IMR-90 (cell line): ENCODE data around the gene ENOX1. TPM values are rescaled to one million over a fixed set of nuclear protein-coding genes. Genes with fewer than 3 reads are reported as not detected.

ENCODE experiments used
- ATAC-seq: fragments of 200-7000 bp; cut with Tn5 transposase; 2 replicates; pipeline ENCODE4 v1.9.1; 2020; ENCODE audit warnings: low read depth, mild to moderate bottlenecking, moderate library complexity
- BruUV-seq: library from RNA; stranded (reverse); fragments of 400-500 nt; replicated peaks from 2 replicates; lab custom pipeline; 2021; lab: Mats Ljungman, UMichigan
- CTCF ChIA-PET: fragments of 300-600 bp; formaldehyde crosslinking; extraction: SDS; loops from one replicate; lab custom pipeline; 2021; ENCODE audit warnings: antibody characterized with exemption; lab: Yijun Ruan, JAX
- POLR2A ChIA-PET: fragments of 300-600 bp; sonication (Branson Sonifier 250); formaldehyde crosslinking; loops from one replicate; lab custom pipeline; 2022; ENCODE audit warnings: antibody characterized with exemption; ENCODE audit not compliant: unreplicated experiment; lab: Charles Lee
- DNase-seq: peaks from one replicate; pipeline ENCODE4 v3.0.0; 2013
- H2AFZ ChIP-seq: replicated peaks from 2 replicates; pipeline ENCODE3; 2013; ENCODE audit warnings: low read length, mild to moderate bottlenecking; ENCODE audit not compliant: poor library complexity
- H2AK5ac ChIP-seq: 2 replicates; pipeline ENCODE4 v1.6.1; 2013; ENCODE audit warnings: low read depth, low read length, inconsistent platforms
- H2AK9ac ChIP-seq: replicated peaks from 2 replicates; pipeline ENCODE3; 2013; ENCODE audit warnings: mild to moderate bottlenecking, low read depth, low read length, moderate library complexity; ENCODE audit not compliant: poor library complexity
- H2BK120ac ChIP-seq: 2 replicates; pipeline ENCODE4 v1.6.1; 2013; ENCODE audit warnings: low read depth, low read length, inconsistent platforms
- H2BK15ac ChIP-seq: 3 replicates; pipeline ENCODE4 v1.6.1; 2013; ENCODE audit warnings: low read depth, low read length, inconsistent platforms
- H2BK20ac ChIP-seq: 2 replicates; pipeline ENCODE4 v1.6.1; 2013; ENCODE audit warnings: low read depth, mild to moderate bottlenecking, inconsistent platforms, low read length, moderate library complexity
- H2BK5ac ChIP-seq: 2 replicates; pipeline ENCODE4 v1.6.1; 2013; ENCODE audit warnings: mild to moderate bottlenecking, low read depth, low read length, inconsistent platforms; ENCODE audit not compliant: poor library complexity, severe bottlenecking
- H3K14ac ChIP-seq: replicated peaks from 2 replicates; pipeline ENCODE4 v1.6.1; 2013; ENCODE audit warnings: low read depth, low read length, inconsistent platforms
- H3K18ac ChIP-seq: 2 replicates; pipeline ENCODE4 v1.6.1; 2013; ENCODE audit warnings: low read depth, low read length, control low read depth
- H3K23ac ChIP-seq: 2 replicates; pipeline ENCODE4 v1.6.1; 2013; ENCODE audit warnings: low read depth, low read length, inconsistent platforms
- H3K27ac ChIP-seq: 2 replicates; pipeline ENCODE4 v1.5.1; 2013; ENCODE audit warnings: mild to moderate bottlenecking, control low read depth, low read length; ENCODE audit not compliant: insufficient read depth
- H3K27me3 ChIP-seq: 2 replicates; pipeline ENCODE4 v1.6.1; 2013; ENCODE audit warnings: low read length; ENCODE audit not compliant: control insufficient read depth, insufficient read depth
- H3K36me3 ChIP-seq: 2 replicates; pipeline ENCODE4 v1.6.1; 2013; ENCODE audit warnings: low read length, mixed read lengths; ENCODE audit not compliant: control insufficient read depth, insufficient read depth
- H3K4ac ChIP-seq: 2 replicates; pipeline ENCODE4 v1.6.1; 2013; ENCODE audit warnings: low read depth, low read length, inconsistent platforms
- H3K4me1 ChIP-seq: 2 replicates; pipeline ENCODE4 v1.6.1; 2013; ENCODE audit warnings: low read length, mixed read lengths; ENCODE audit not compliant: control insufficient read depth, insufficient read depth
- H3K4me2 ChIP-seq: 2 replicates; pipeline ENCODE4 v1.6.1; 2013; ENCODE audit warnings: low read depth, mild to moderate bottlenecking, control low read depth, low read length, moderate library complexity
- H3K4me3 ChIP-seq: 2 replicates; pipeline ENCODE4 v1.5.1; 2013; ENCODE audit warnings: low read depth, mild to moderate bottlenecking, control low read depth, low read length, moderate library complexity; ENCODE audit not compliant: insufficient read depth
- H3K56ac ChIP-seq: 2 replicates; pipeline ENCODE4 v1.6.1; 2013; ENCODE audit warnings: low read length, inconsistent platforms; ENCODE audit not compliant: insufficient read depth; ENCODE audit errors: extremely low read depth
- H3K79me1 ChIP-seq, 2 experiments: 2 replicates each; pipeline ENCODE4 v1.6.1; 2013; ENCODE audit warnings: low read length in 2 of 2, inconsistent platforms in 1 of 2, low read depth in 1 of 2
- H3K9ac ChIP-seq: 2 replicates; pipeline ENCODE4 v1.6.1; 2013; ENCODE audit warnings: low read depth, low read length, control low read depth
- H3K9me1 ChIP-seq: 2 replicates; pipeline ENCODE4 v1.6.1; 2013; ENCODE audit warnings: low read length, inconsistent platforms; ENCODE audit not compliant: insufficient read depth
- H3K9me3 ChIP-seq: 2 replicates; pipeline ENCODE4 v1.6.1; 2013; ENCODE audit warnings: low read length; ENCODE audit not compliant: control insufficient read depth, insufficient read depth
- H4K20me1 ChIP-seq: 2 replicates; pipeline ENCODE4 v1.6.1; 2013; ENCODE audit warnings: low read length, inconsistent platforms; ENCODE audit not compliant: insufficient read depth
- H4K5ac ChIP-seq: 2 replicates; pipeline ENCODE4 v1.6.1; 2013; ENCODE audit warnings: mild to moderate bottlenecking, low read depth, low read length, control low read depth
- H4K8ac ChIP-seq, 2 experiments: 2 replicates each; pipeline ENCODE4 v1.6.1; 2013; ENCODE audit warnings: low read depth in 2 of 2, low read length in 2 of 2, control low read depth in 1 of 2, inconsistent platforms in 1 of 2
- H4K91ac ChIP-seq: 2 replicates; pipeline ENCODE4 v1.6.1; 2013; ENCODE audit warnings: low read depth, low read length, inconsistent platforms; ENCODE audit not compliant: insufficient read depth
- CEBPB ChIP-seq: IDR thresholded peaks from 2 replicates; pipeline ENCODE4 v1.6.1; 2012; ENCODE audit warnings: low read depth, low read length, improper control_type of control experiment
- MAFK ChIP-seq: IDR thresholded peaks from 2 replicates; pipeline ENCODE4 v1.6.1; 2012; ENCODE audit warnings: low read depth, low read length, improper control_type of control experiment
- WGBS, 2 experiments: methylation state at CpG; one replicate each; pipeline versions ENCODE4 v1.1.5 to v1.1.7; 2013; ENCODE audit warnings: missing lambda C conversion rate in 2 of 2; ENCODE audit not compliant: insufficient read length in 1 of 2; ENCODE audit errors: extremely low coverage in 2 of 2; 5-methylcytosine and 5-hydroxymethylcytosine counted together
- dilution Hi-C: fragments of 300-500 bp; cut with HindIII; formaldehyde crosslinking; loops from one replicate; pipeline ENCODE4 v1.14.3; 2018; ENCODE audit warnings: low sequenced_read_pairs; ENCODE audit not compliant: unreplicated experiment
- in situ Hi-C: fragments of 300-500 bp; cut with MboI; formaldehyde crosslinking; loops from 3 replicates; pipeline ENCODE4 v1.14.3; 2019; ENCODE audit warnings: low sequenced_read_pairs, inconsistent platforms, mixed read lengths
- intact Hi-C: fragments of 100-400 bp; cut with micrococcal nuclease; formaldehyde crosslinking; loops from 2 replicates; pipeline ENCODE4 v1.10.0; 2022
- polyA plus RNA-seq, 3 experiments: library from polyadenylated mRNA; depleted of rRNA; stranded (reverse); fragments of >200 nt; gene quantifications; 2 replicates each; pipeline ENCODE4 v1.2.3, GENCODE V29; 2012; ENCODE audit warnings: low replicate concordance in 1 of 3
- total RNA-seq: library from RNA; depleted of rRNA; stranded (reverse); fragments of >200 nt; gene quantifications from 2 replicates; pipeline ENCODE4 v1.2.3, GENCODE V29; 2012

ENOX1 gene
- total and polyA plus RNA-seq, 2 of the 4 experiments (the other 2 are of a cell fraction), result 0.99 to 1.3 TPM

DNA sequence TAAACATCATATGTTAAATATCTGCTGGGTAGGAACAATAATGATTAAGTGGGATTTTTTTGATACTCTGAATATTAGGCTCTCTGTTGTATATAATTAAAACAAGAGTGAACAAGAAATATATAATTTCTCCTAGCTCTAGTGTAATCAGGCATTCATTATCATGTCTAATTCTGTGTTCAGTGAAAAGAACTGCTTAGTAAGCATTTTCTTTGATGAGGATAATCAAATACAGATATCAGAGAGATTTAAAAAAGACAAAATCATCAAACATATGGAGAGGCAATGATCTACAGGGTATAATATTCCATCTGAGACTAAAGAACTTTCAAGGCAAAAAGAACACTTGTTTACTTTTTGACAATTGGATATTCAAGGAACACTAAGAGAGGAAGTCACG lies 522.3 kb downstream of the ENOX1 start:
- no peak overlapping the region for H3K23ac ChIP-seq
- dilution Hi-C loops (no loop called here), intact Hi-C loops (no loop called here), in situ Hi-C loops (no loop called here)
- H3K4ac ChIP-seq, result peak overlapping the region; percentile 7; the same call in 1 of the 2 replicates
- H2BK15ac ChIP-seq, result no peak overlapping the region
- no peaks in the 10 kb centered on the region for H3K36me3 ChIP-seq
- H4K8ac ChIP-seq, result no peak overlapping the region
- no peak overlapping the region for H2BK120ac ChIP-seq
- H3K18ac ChIP-seq, result no peak overlapping the region
- H2AK5ac ChIP-seq, result no peak overlapping the region
- BruUV-seq, result no TSS peak
- no peak overlapping the region for H3K27ac ChIP-seq
- H3K79me1 ChIP-seq, result no peaks in the 10 kb centered on the region
- no peak overlapping the region for H3K4me2 ChIP-seq
- no peak for DNase-seq
- H3K9ac ChIP-seq, result no peak overlapping the region
- no peaks in the 10 kb centered on the region for H3K27me3 ChIP-seq
- no peak overlapping the region for H3K56ac ChIP-seq
- 0 out of 2 replicates have a peak, but pooled peaks cover 3% of the 10 kb centered on the region for H3K9me1 ChIP-seq
- H4K20me1 ChIP-seq, result no peaks in the 10 kb centered on the region; the same call in 1 of the 2 replicates
- H2BK20ac ChIP-seq, result no peak overlapping the region
- H4K5ac ChIP-seq, result no peak overlapping the region
- WGBS, 2 experiments, result no CpG with 5 or more reads among the region's 1 CpG
- H3K9me3 ChIP-seq, result no peaks in the 10 kb centered on the region
- ChIA-PET POLR2A (no interaction called here), CTCF (no interaction called here)
- H3K4me3 ChIP-seq, result no peak overlapping the region
- H2AFZ ChIP-seq, result no peak overlapping the region
- peak; percentile 99 for TF ChIP-seq MAFK
- no peak for TF ChIP-seq CEBPB
- no peak overlapping the region for H2AK9ac ChIP-seq
- ATAC-seq, result no peak
- no peak overlapping the region for H3K14ac ChIP-seq
- H4K91ac ChIP-seq, result no peak overlapping the region
- no peak overlapping the region for H2BK5ac ChIP-seq
- H3K4me1 ChIP-seq, result peaks cover 16% of the 10 kb centered on the region
